SK-N-MC (cell line): ENCODE data around the gene OSR1.

Experiments
- DNase-seq: peaks from one replicate; pipeline ENCODE4 v3.0.0-alpha.2; 2011; ENCODE audit warnings: low read depth, low spot score
- H3K27ac ChIP-seq: fragments of 200-600 bp; sonication (generic); 2 replicates; pipeline ENCODE4 v1.5.1; 2016; ENCODE audit warnings: mixed run types
- H3K36me3 ChIP-seq: fragments of 200-600 bp; sonication (generic); 2 replicates; pipeline ENCODE4 v1.6.1; 2017; ENCODE audit warnings: antibody characterized with exemption, low read length, mixed read lengths; ENCODE audit not compliant: insufficient read depth
- H3K4me3 ChIP-seq: fragments of 200-600 bp; sonication (generic); 2 replicates; pipeline ENCODE4 v1.5.1; 2016
- H3K9ac ChIP-seq: fragments of 200-600 bp; sonication (generic); 2 replicates; pipeline ENCODE4 v1.8.0; 2017; ENCODE audit warnings: mixed run types, mixed read lengths; ENCODE audit not compliant: insufficient read length
- H3K9me3 ChIP-seq: fragments of 200-600 bp; sonication (generic); 2 replicates; pipeline ENCODE4 v1.6.1; 2017; ENCODE audit warnings: low read depth, mild to moderate bottlenecking, antibody characterized with exemption, low read length, moderate library complexity, mixed read lengths
- EZH2 ChIP-seq: fragments of 200-600 bp; sonication (generic); IDR thresholded peaks from one replicate; pipeline ENCODE4 v1.6.1; 2017; ENCODE audit warnings: antibody characterized with exemption
- FOXP2 ChIP-seq: optimal IDR thresholded peaks from 2 replicates; pipeline ENCODE3; 2011; ENCODE audit warnings: mild to moderate bottlenecking, moderate library complexity; ENCODE audit not compliant: insufficient read depth; ENCODE audit errors: extremely low read length, control extremely low read depth
- POLR2AphosphoS5 ChIP-seq: IDR thresholded peaks from 2 replicates; pipeline ENCODE4 v1.6.1; 2012; ENCODE audit warnings: mild to moderate bottlenecking, low read depth, low read length, borderline replicate concordance

OSR1 gene

DNA sequence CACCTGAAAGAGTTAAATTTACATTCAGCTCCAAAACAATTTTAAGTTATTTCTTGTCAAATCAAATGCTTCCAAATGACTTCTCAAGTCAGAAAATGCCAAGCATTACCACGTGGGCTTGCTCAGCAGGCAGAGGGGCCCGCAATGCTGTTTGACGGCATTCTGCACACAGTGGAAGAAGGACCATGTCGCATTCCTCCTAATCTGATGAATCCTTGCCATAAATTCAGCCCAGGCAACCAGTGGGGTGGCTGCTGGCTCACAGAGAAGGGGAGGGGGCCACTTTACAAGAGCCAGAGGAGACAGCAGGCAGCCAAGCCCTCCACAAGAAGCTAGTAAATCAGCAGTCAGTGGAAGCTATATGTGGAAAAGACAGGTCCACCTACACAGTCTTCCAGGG is 56.7 kb downstream of the OSR1 start:
- H3K4me3 ChIP-seq, result no peak overlapping the region
- no peaks in the 10 kb centered on the region for H3K36me3 ChIP-seq
- no peak for TF ChIP-seq FOXP2
- no peak for TF ChIP-seq EZH2
- no peak for TF ChIP-seq POLR2AphosphoS5
- no peaks in the 10 kb centered on the region for H3K9me3 ChIP-seq
- H3K9ac ChIP-seq, result no peak overlapping the region
- no peak overlapping the region for H3K27ac ChIP-seq
- no peak for DNase-seq
